Measurements from ENCODE around the gene RAET1E.
"Not testable (repeated sequence)": the region's sequence is repeated elsewhere in the genome, so short reads cannot be mapped to it uniquely, and the experiment has no call there.

Gene RAET1E

DNA sequence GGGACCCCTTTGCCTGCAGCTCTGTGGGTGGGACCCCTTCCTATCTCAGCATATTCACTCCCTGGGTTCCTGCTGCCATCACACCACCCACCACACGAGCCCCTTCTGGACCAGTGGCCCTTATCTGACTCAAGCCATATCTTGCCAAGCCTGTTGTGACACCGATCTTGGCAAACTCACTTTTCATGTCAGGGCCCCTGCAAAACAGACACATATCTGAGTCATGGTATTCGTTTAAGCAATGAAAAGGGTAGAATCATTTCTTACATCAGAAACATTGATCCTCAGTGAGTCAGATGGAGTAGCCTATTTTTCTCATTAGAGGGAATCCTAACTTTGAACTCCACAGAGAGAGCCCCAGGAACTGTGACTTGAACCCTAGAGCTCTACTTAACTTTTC, 10.6 kb downstream of the RAET1E start:
- no peak for DNase-seq

DNA sequence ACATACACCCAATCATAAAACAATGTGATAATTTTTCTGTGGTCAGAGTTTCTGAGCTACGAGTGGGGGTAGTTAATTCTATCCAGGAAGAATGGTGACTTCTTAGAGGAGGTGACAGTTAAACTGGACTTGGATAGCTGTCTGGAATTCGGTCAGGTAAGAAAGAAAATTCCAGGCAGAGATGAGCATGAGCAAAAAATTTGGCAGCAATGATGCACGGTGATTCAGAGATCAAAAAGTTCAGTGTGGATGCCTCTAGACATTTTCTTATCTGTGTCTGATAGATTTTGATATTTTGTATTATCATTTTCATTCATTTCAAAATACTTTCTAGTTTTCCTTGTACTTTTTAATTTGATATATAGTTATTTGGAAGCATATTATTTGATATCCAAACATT, 12.0 kb downstream of the RAET1E start:
- DNase-seq, result no peak

DNA sequence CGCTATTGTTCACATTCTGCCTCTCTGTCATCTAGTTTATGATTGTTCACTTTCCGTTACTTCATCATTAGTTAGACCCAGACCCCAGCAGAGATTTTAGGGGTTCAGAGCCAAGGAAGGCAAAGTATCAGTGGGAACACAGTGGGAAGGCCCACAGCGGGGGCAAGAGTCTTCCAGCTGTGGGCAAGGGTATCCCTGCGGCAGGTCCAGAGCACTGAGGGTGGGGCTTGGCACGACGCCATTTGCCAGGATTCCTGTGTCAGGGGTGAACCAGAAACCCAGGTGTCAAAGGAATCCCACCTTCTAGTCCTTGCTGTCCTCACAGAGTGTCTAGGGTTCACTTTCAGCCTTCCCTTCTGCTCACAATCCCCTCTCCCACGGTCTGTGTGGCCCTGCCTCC, 13.3 kb downstream of the RAET1E start:
- no peak for DNase-seq

DNA sequence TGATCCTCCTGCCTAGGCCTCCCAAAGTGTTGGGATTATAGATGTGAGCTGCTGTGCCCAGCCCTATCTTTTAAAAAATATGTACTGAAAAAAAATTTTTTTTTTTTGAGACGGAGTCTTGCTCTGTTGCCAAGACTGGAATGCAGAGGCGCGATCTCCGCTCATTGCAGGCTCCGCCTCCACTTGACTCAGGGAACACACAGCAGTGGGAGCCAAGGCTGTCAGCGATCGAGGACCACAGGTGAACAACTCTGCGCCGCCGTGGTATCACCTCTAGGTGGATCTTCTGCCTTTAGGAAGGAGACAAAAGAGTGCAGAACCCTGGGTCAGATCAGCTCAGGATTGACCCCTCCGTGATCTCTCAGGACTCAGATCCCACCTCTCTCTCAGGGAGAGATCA, 13.7 kb downstream of the RAET1E start:
- peak; percentile 75 for DNase-seq

DNA sequence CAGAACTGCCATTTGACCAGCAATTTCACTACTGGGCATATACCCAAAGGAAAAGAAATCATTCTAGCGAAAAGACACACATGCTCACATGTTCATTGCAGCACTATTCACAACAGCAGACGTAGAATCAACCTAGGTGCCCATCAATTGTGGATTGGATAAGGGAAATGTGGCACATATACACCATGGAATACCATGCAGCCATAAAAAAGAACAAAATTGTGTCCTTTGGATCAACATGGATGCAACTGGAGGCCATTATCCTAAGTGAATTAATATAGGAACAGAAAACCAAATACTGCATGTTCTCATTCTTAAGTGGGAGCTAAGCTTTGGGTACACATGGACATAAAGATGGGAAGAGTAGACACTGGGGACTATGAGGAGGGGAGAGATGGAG, 16.1 kb downstream of the RAET1E start:
- DNase-seq, result no peak

DNA sequence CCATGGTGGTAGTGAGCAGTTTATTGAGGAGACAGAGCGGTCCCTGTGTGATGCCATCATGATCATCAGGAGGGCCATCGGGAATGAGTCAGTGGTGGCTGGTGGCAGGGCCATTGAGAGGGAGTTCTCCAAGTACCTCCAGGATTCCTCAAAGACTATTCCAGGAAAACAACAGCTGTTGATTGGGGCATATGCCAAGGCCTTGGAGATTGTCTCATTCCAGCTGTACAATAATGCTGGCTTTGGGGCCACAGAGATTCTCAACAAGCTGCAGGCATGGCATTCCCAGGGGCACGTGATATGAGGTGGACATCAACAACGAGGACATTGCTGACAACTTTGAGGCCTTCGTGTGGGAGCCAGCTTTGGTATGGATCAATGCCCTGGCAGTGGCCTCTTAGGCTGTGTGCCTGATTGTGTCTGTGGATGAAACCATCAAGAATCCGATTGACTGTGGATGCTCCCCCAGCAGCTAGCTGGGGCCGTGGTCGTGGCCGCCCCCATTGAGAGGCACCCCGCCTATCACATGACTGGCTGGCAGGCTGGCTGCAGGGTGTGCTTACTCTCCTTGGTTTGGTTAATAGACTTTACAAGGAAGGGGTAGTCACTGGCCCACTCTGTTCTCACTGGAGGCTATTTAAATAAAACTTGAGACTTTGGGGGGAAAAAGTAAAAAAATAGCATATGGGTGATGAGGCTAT, 16.7 kb downstream of the RAET1E start:
- DNase-seq, result no peak

DNA sequence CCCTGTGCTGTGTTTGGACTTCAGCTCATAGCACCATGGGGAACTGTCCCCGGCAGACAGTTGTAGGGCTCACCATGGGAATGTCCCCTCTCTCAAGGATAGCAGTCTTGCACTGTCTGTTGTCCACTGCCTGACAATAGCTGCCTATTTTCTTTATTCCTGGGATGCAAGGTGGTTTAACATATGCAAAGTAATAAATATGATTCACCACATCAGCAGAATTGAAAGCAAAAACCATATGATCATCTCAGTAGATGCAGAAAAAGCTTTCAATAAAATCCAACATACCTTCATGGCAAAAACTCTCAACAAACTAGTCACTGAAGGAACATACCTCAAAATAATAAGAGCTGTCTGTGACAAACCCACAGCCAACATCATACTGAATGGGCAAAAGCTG, 20.3 kb downstream of the RAET1E start:
- DNase-seq, result no peak

DNA sequence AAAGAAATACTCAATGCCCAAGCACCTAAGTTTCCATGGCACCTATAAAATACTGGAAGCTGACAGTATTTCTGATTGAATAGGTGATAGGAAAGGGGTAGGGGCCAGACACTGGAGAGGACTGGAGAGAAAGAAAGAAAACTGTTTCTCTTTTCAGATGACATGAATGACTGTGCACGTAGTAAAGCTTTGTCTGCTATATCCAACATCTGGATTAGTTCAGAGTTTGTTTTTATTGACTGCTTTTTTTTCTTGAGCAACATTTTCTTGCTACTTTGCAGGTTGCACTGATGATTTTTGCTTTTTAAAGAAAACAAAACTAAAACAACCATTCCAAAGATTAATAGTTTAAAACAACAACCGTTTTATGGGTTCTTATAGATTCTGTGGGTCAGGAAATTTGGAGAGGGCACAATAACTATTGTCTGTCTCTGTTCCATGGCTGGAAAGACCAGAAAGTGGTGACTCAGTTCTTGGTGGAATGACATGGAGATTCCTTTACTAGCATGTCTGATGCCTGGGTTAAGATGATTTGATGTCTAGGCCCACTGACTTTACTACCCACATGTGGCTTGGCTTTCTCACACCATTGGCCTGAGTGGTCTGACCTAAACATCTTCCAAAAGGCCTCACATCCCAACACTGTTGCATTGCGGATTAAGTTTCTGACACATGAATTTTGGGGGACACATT, 21.5 kb downstream of the RAET1E start:
- DNase-seq, result no peak

DNA sequence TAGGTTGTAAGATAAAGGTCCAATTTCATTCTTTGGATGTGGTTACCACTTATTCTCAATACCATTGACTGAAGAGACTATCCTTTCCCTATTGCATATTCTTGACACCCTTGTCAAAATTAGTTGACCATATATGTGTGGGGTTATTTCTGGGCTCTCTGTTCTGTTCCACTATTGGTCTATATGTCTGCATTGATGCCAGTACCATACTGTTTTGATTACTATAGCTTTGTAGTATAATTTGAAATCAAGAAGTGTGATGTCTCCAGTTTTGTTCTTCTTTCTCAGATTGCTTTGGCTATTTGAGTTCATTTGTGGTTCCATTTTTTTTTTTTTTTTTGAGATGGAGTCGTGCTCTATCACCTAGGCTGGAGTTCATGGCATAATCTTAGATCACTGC, 25.7 kb downstream of the RAET1E start:
- DNase-seq, result no peak

DNA sequence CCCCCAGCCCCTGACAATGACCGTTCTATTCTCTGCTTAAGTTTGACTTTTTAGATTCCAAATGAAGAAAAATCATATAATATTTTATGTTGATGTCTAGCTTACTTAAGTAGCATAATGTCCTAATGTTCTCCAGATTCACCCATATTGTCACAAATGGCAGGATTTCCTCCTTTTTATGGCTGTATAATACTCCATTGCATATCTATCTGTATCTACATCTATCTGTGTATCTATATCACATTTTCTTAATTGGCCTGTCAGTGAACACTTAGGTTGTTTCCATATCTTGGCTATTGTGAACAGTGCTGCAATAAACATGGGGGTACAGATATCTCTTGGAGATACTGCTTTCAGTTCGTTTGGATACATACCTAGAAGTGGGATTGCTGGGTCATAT, 26.7 kb downstream of the RAET1E start:
- no peak for DNase-seq

DNA sequence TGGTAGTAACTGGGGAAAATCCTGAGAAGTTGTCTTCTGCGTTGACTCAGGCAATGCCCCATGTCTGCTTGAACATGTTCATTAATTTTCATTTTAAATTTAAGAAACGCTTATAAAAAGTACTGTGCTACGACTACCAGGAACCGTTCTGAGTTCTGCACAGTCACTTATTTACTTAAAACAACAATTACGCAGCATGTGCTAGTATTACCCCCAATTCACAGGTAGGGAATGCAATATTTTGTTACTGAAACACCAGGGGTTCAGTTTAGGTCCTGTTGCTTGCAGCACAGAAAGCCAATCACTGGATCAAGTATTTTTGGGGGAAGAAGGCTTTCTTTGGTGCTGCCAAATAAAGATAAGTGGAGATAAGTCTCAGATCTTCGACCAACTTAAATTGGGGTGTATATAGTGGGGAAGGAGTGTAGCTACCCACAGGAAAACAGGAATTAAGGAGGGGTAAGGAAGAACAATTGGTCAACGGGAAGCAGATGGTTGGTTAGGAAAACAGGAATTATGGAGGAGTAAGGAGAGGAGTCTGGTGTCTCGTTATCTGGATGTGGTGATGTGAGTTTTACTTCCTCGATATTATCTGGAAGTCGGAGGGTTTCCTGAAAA, 28.5 kb downstream of the RAET1E start:
- DNase-seq, result no peak

DNA sequence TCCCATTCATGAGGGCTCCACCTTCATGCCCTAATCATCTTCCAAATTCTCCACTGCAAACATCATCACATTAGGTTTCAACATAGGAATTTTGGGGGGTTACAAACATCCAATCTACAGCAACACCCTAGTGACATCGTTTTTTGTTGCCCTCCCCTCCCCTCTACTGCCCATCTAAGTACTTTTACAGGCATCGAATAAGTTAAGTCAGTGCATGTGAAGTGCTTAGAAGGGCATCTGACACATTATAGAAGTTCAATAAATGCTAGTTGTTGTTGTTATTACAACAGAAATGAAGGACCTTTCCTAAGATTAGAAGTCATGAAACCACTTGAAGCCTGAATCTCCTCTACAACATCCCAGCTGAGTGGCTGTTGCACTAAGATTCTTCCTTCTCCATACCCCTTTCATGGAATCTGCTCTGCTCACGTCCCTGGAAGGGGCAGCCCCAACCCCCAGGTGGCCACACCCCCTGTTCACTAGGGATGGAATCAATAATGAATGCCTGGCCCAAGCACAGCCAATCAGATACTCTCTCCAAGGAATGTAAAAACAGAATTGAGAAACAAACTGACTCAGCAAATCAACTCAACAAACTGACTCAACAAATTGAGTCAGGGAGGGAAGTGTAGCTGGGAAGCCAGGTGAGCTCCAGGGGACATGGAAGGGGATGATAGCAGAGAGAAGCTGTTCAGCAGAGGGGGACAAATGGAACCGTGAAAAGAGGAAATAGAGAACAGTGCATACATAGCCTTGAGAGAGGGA, 29.9 kb downstream of the RAET1E start:
- no peak for DNase-seq

DNA sequence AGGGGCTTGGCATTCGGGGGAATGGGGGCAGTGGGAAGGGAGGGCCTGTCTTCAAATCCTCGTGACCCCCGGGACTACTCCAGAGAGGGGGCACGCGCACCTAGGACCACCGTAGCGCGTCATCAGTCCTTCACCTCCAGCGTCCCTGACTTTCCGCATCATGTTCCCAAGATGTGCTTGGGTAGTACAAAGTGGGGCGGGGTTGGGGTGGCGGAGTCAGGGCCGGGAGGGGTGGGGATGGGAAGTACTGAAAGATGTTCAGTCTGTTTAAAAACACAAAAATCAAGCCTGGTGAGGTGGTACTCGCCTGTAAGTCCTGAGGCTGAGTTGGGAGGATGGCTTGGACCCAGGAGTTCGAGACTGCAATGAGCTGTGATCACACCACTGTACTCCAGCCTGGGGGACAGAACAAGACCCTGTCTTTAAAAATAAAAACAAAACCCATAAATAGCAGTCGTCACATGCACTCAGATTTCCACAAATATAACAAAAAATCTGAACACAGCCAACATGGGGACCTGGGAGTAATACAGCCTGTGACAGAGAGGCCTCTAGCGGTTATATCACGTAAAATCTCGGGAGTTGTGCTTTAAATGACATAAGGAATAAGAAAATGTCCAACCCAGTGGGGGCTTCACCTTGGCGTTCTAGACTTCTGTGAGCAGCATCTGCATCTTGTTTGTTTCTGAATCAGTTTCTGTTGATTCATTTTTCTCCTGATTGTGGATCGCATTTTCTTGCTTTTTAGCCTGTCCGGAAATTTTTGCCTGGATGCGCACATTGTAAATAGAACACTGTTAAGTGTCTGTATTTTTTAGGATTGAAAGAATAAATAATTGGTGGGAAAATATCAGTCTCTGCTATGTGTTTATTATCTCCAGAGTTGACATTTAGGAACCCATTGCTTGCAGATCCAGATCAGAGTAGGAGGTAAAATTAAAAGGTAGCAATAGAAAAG, 33.1 kb downstream of the RAET1E start:
- peak; percentile 87 for DNase-seq

DNA sequence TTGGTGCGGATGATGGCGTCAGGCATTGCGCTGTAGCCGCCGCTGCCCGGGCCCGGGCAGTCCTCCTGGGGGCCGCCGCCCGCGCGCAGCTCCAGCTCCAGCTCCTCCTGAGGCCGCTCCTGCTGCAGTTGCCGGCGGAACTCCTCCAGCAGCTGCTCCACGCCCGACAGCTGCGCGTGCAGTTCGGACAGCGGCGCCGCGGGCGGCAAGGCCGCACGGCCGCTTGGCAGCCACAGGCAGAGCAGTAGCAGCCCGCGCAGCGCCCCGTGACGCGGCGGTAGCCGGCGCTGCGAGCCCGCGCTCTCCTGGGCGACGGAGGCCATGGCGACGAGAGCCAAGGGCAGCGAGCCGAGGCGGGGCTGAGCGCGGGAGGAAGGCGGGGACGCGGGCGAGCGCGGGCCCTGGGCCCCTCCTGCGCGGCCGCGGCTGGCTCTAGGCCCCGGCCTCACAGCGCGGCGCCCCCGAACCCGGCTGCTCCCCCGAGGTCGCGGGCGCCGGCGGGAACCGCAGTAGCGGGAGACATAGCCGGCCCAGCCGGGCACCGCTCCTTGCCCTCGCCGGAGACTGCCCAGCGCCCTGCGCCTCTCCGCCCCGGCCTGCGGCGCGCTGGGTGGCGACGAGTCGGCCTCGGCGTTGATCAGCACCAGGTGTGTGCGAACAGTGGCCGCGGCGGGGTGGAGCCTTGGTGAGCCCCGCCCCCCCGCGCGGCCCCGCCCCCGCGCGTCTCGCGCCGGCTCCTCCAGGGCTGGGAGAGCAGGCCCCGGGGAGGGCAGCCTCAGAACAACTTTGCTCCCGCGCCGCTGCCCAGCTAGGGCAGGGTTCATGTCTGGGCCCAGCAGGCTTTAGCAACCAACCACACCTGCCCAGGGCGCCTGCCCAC, 34.0 kb downstream of the RAET1E start, which contains the start of gene LRP11:
LRP11 (minus strand) TSS at position 662 of the 880 bp plus-strand sequence; CDS start at position 323, 339 bp downstream.
- DNase-seq, result peak; percentile 87

DNA sequence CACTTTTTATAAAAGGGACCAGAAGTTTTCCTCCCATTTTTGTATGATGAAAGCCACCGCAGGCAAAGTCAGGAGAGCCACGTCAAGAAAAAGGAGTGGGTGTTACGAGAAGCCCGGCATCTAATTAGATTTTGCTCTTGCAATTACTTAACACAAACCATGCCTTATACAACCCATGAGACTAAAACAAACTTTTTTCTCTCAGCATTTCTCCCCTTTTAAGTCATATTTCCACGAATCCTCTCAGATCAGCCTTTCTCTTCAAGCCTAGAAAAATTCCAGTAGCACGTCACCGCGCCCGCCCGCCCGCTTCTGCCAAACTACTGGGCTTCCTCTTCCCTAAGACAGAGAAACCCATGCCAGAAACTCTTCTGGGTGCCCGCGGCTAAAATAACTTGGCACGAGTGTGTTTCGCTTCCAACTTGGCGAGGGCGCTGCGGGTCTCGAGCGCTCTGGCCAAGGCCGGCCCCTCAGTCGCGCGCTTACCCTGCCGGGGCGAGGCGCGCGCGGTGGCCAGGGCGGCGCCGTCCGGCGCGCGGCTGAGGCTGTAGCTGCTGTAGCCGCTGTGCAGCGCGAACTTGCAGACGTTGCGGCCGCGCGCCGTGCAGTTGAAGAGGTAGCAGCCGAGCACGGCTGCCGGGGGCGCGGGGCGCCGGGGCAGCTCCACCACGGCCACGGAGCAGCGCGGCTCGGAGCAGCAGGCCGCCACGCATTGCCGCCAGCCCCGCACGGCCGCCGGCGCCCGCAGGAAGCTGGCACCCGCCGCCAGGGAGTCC, 34.8 kb downstream of the RAET1E start:
- peak; percentile 46 for DNase-seq

DNA sequence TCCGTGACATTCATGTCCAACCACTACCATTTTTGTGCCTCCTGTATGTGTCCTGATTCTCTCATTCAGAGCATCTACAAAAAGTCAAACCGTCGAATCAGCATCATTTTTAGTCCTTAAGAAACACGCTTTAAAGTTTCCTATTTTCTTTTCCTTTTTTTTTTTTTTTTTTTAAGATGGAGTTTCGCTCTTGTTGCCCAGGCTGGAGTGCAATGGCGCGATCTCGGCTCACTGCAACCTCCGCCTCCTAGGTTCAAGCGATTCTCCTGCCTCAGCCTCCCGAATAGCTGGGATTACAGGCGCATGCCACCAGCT, 35.5 kb downstream of the RAET1E start:
- DNase-seq, result not testable (repeated sequence)

DNA sequence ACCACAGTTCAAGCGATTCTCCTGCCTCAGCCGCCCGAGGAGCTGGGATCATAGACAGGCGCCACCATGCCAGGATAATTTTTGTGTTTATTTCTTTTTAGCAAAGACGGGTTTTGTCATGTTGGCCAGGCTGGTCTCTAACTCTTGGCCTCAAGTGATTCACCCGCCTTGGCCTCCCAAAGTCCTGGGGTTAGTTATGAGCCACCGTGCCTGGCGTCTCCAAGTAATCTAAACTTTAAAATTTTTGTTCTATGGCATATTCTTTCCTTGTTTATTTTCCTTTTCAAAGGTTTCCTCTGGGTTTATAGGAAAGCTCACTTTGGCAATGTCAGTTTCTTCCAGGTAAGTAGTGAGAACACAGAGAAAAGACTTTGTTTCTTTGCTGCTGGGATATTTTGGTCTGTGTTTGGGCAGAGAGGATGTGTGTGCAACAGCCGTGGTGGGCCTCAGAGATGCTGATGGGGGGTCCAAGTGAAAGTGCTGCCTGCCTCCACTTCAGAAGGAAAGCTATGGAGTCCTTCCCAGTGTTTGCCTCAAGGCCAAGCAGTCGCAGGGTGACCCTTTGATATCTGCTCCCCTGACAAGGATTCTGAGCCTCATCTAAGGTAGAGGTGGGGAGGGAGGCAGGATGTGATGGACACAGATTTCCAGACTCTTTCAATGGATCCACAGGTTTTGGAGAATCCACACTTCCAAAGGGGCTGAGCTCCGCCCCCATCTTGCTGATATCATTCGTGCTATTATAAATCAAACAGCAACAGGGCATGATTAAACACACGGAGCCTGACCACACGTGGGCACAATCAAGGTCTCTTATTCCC, 36.1 kb downstream of the RAET1E start:
- DNase-seq, result no peak

DNA sequence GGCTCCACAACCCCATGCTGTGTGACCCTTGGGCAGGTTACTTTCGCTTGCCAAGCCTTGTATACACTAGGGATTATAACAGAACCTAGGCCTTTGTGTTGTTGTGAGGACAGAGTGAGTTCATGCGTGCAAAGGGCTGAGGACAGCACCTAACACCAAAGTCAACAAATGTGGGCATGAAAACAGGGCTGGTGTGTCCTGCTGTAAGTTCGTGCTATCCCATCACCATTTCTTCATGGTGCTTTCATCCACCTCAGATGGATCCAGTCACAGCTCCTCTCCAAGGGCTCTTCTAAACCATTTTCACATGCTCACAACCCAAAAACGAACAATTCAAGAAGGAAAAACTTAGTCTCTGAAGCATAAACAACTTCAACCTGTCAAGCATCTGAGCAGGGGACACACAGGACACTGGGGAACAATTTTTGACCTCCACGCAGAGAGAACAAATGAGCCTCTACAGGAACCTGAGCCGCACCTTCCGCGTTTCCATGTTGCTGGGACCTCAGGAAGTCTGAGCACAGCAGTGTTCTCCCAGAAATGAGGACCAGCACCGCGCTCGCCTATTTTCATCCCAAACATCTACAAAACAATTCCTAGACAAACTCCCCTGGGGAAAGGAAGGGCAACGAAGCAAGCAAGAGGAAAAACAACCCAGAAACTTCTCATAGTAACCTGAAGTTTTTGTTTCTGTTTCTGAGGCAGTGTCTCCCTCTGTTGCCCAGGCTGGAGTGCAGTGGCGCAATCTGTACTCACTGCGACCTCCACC, 36.9 kb downstream of the RAET1E start:
- DNase-seq, result no peak

DNA sequence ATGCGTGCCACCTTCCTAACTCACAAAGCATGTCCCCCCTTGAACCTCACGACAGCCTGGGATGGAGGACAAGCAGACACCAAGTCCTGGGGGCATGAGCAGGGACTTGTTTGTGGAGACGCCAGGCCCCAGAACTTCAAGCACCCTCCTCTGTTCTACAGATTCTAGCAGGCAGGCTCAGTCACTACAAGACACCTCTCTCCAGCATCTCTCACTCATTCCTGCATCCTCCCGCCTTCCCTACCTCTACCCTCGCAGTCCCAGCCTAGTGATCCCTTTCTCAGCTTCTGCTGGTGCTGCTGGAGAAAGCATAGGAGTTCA, 37.4 kb downstream of the RAET1E start:
- no peak for DNase-seq
